SW 1271 (cell line): Measurements from ENCODE around the gene EEFSEC.

Experiments used
- DNase-seq, 2 experiments: peaks; one replicate each; lab custom pipeline; 2025; lab: John Stamatoyannopoulos, UW

The EEFSEC gene

GRCh38 chr3:128427872-128428822, 274.9 kb downstream of the EEFSEC start:
- no peak for DNase-seq

DNA sequence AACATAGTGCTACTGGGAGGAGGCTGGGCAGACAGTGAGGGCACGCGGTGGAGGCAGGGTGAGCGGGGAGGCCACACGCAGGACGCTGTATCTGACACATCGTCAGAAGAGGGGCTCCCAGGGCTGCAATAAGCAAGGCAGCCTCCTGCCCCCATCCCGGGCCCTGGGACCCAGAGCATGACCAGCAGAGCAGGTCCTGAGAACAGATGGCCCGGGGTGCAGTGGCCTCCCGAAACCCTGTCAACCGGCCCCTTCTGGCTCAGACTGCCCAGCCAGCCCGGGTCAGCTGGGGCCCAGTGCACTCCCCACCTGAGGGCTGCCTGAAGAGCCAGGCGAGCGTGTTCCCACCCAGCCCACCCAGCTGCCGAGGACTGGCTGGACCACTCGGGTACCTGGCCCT, 276.0 kb downstream of the EEFSEC start:
- no peak for DNase-seq

DNA sequence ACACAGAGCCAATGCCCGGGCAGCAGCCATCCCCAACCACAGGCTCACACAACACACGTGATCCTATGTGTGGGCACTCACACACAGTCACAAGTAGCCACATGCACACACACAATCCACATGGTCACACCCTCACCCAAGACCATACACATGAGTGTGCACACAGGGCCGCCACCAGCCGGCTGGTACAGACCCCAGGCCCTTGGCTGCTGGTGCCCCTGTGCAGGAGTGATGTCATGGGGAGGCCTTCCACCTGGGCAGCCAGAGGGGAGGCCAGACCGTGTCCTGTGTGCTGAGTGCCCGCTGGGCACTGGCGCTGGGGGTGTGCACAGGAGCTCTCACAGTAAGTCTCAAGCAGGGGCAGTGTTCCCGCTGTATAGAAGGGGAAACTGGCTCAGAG, 276.5 kb downstream of the EEFSEC start:
- no peak for DNase-seq

- DNase-seq: no peak
These were observed 277.0 kb downstream of the EEFSEC start for GRCh38 chr3:128430301-128430700.

- DNase-seq: no peak
These were observed 277.4 kb downstream of the EEFSEC start for GRCh38 chr3:128430731-128431130.

DNA sequence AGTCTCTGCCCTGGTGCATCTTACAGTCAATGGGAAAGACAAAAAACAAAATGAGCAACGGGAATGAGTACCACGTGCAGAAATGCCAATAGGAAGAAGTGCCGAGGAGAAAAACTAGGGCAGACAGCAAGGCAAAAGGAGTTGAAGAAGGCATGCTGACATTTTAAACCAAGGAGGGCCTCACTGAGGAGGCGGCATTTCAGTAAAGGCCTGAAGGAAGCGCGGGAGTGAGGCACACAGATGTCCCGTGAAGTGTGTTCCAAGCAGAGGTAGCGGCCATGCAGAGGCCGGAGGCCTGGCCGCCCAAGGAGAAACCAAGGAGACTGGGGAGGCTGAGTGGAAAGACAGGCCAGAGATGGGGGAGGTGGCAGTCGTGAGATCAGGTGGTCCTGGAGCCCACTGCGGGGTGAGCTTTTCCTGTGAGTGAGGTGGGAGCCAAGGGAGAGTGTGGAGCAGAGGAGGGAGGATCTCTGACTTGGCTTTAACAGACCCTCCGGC, 278.6 kb downstream of the EEFSEC start:
- DNase-seq: no peak

DNA sequence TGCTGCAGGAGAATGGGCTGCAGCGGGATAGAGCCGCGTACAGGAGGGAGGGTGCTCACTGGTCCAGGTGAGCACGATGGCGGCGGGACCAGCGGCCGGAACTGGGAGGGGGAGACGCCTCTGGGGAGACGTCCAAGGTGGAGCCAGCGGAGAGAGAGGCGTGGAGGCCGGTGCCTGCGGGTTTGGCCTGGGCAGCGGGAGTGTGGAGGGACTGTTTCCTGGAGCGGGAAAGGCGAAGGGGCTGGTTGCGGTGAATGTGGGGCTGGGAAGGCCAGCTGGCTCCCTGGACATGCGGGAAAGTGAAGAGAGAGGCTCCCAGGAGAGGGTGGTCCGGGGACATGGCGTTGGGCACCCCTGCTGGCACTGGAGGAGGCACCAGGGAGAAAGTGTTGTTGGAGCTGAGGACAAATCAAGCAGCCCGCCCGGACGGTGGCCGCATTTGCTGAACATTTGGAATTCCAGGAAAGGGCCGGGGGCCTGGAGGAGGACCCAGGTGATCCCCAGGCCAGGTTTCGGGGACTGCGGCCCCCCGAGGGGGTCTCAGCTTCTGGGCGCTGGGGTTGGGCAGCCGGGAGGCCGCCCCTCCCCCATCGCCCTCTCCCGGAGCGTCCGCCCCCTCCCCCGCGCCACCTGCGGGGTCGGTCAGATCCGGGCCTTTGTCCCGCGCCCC, 279.2 kb downstream of the EEFSEC start:
- no peak for DNase-seq

GRCh38 chr3:128432971-128433836, 279.9 kb downstream of the EEFSEC start:
- DNase-seq: no peak

DNA sequence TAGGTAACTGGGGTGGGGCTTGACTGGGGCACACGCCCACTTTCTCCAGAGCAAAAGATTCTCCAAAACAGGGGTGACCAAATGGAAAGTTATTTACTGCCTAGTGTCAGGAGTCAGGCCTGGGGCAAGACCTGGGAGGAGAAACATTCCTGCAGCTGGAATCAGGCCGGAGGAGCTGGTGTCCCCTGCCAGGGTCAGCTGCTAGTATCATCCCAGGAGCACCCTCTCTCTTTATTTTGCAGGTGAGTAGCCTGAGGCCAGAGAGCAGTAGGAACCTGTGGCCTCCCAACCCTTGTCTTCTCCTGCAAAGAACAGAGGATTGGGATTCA, 280.5 kb downstream of the EEFSEC start:
- DNase-seq: no peak

DNA sequence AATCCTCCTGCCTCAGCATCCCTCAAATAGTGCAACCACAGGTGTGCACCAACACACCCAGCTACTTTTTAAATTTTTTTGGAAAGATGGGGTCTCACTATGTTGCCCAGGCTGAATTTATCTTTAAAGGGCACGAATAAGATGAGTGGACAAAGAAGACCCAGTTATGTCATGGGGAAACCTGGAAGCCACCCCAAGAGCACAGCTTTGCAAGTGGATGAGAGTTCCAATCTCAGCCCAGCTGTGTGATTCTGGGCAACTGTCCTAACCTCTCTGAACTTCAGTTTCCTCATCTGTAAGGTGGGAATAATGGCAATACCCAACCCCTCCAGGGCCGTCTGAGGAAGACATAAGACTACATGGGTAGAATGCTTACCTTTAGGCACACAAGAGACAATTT, 281.2 kb downstream of the EEFSEC start:
- no peak for DNase-seq

DNA sequence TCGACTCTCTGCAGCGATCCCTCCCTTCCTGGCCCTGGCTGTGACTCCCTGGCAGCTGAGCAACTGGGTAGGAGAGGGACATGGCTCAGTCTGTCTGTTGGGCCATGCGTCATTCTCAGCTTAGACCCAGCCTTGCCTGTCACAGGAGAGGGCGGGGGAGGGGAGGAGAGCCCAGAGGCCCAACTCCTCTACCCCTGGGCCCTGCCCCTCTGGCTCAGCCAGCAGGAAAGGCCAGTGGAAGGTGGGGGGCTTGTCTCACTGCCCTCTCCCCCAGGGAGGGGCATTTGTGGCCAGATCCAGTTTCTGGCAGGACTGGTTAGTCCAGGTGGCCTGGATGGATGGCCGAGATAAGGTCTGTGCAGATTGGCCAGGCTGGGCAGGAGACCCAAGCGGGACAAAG, 281.8 kb downstream of the EEFSEC start:
- no peak for DNase-seq

DNA sequence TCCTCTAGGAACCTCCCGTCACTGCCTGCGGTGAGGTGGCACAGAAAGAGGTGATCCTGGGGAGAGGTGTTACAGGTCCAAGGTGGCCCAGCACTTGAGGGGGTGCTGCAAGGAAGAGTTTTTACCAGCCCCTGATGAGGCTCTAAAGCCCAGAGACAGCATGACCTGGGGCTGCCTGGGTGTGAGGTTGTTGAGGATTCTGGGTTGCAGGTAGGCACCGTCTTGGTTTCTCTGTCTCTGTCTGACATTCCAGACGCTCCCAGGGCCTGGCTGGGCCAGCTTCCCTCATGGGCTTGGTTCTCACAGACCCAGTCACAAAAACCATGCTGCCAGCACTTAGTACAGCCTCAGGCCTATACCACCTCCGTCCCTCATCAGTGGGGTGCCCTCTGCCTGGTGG, 282.3 kb downstream of the EEFSEC start:
- DNase-seq: no peak

DNA sequence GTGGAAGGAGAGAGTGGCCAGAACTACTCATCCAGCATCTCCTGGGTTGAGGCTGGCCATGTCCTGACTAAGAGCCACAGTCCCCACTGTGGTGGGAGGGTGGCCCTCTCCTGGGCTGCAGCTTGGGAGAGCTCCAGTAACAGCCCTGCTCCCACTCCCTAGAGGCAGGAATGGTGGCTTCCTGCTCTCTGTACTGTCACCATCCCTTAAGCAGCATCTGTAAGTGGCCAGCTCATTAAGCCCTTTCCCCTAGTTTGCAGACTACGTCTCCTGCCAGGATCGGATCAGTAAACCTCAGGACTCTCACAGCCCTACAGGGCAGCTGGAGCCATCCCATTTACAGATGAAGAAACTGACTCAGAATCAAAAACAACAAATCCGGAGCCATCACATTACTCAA, 282.9 kb downstream of the EEFSEC start:
- DNase-seq: no peak

GRCh38 chr3:128438488-128439072, 285.3 kb downstream of the EEFSEC start:
- DNase-seq: peak in 1 of 2 experiments; percentile 13

DNA sequence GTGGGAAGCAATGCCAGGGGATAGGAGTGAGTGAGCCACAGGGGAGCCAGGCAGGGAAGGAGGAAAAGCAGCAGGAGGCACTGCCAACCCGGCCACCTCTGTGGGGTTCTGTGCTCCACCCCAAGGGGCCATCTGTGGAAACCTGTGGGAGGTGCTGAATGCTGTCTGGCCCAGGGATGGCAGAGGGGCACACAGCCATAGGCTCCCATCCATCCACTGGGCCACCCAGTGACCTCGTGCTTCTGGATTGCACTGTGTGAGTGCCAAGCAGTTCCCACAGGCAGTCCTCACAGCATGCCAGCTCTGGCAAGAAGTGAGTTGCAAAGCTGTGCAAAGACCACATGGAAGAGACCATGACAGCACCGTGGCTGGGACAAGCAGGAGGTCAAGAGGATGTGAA, 285.9 kb downstream of the EEFSEC start:
- no peak for DNase-seq

DNA sequence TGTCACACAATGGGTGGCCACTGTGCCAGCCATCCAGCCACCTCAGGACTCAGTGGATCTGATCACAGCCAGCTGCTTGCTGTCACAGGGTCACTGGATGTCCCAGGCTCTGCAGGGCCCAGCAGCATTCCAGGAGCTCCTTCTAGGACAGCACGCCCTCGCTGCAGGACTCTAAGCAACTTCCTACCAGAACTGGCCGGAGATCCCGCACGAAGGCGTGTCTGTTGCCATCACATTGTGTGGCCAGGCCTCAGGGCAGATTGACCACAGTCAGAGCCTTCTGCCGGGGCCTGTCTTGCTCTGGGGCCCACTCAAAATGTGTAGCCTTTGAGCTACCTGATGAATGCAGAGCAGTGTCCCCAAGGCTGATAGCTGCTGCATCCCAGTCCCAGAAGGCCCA, 288.8 kb downstream of the EEFSEC start:
- DNase-seq: no peak

GRCh38 chr3:128442949-128443348, 289.7 kb downstream of the EEFSEC start:
- no peak for DNase-seq

DNA sequence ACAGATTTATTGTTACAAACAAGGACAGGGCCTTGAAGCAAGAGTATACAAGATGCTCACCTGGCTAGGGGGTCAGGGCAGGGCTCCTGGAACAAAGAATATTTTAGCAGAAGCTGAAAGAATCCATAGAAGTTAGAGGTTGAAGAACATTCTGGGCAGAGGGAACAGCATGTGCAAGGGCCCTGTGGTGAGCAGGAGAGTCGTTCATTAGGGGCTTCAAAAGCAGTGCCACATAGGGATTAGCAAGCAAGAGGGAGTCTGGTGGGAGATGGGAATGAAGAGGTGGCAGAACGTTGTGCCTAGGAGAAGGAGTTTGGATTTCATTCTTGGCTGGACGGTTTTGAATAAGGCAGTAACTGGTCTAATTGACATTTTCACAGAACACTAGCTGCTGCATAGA, 290.5 kb downstream of the EEFSEC start:
- DNase-seq: no peak

- DNase-seq: no peak
These were observed 292.1 kb downstream of the EEFSEC start for GRCh38 chr3:128445357-128445756.

GRCh38 chr3:128446821-128447220, 293.5 kb downstream of the EEFSEC start:
- no peak for DNase-seq

GRCh38 chr3:128447561-128448013, 294.3 kb downstream of the EEFSEC start:
- no peak for DNase-seq

DNA sequence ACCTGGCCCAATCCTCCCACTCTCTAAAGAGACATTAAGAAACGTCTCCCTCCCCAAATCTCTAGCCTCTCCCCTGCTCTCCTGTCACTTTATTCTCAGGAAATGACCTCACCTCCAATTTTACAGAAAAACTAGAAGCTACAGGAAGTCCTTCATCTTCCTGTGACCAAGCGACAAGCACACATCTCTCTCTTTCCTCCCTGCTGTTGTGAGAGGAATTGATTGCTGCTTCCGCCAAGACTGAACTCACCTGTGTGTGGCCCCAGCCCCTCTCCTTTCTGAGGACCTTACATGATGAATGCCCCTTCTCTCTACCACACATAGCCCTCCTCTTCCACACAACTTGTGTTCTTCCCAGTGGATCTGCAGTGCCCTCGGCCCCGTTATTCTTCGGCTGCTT, 295.2 kb downstream of the EEFSEC start:
- no peak for DNase-seq
